ENCODE results near the gene KIAA0753.
"Not testable (repeated sequence)": the region's sequence is repeated elsewhere in the genome, so short reads cannot be mapped to it uniquely, and the experiment has no call there.

KIAA0753 gene

GRCh38 chr17:6668727-6669425 is 28.4 kb upstream of the KIAA0753 start:
- no peak for DNase-seq (ENCODE audit: low spot score)

GRCh38 chr17:6668219-6668618 is 27.7 kb upstream of the KIAA0753 start:
- DNase-seq (ENCODE audit: low spot score): no peak

- no peak for DNase-seq (ENCODE audit: low spot score)
Measured at GRCh38 chr17:6667516-6667915, 27.0 kb upstream of the KIAA0753 start.

GRCh38 chr17:6666557-6666956 is 26.0 kb upstream of the KIAA0753 start:
- no peak for DNase-seq (ENCODE audit: low spot score)

- peak; percentile 64 for DNase-seq (ENCODE audit: low spot score)
Measured at GRCh38 chr17:6666077-6666521, 25.6 kb upstream of the KIAA0753 start.

GRCh38 chr17:6663200-6663599 is 22.7 kb upstream of the KIAA0753 start:
- not testable (repeated sequence) for DNase-seq (ENCODE audit: low spot score)

- DNase-seq (ENCODE audit: low spot score): no peak
Measured at GRCh38 chr17:6661464-6661848, 20.9 kb upstream of the KIAA0753 start.

- peak; percentile 49 for DNase-seq (ENCODE audit: low spot score)
Measured at GRCh38 chr17:6660805-6661463, 20.4 kb upstream of the KIAA0753 start.

GRCh38 chr17:6660101-6660500 is 19.6 kb upstream of the KIAA0753 start:
- DNase-seq (ENCODE audit: low spot score): no peak

- DNase-seq (ENCODE audit: low spot score): not testable (repeated sequence)
Measured at GRCh38 chr17:6658411-6658810, 17.9 kb upstream of the KIAA0753 start.

GRCh38 chr17:6657633-6658287 is 17.2 kb upstream of the KIAA0753 start:
- no peak for DNase-seq (ENCODE audit: low spot score)

GRCh38 chr17:6656797-6657632 is 16.5 kb upstream of the KIAA0753 start:
- DNase-seq (ENCODE audit: low spot score): peak; percentile 47

GRCh38 chr17:6655732-6656361 is 15.3 kb upstream of the KIAA0753 start:
- DNase-seq (ENCODE audit: low spot score): not testable (repeated sequence)

- DNase-seq (ENCODE audit: low spot score): no peak
Measured at GRCh38 chr17:6654841-6655731, 14.6 kb upstream of the KIAA0753 start.

GRCh38 chr17:6651919-6652452 is 11.5 kb upstream of the KIAA0753 start:
- no peak for DNase-seq (ENCODE audit: low spot score)

- DNase-seq (ENCODE audit: low spot score): peak; percentile 94
Measured at GRCh38 chr17:6651354-6651918, 10.9 kb upstream of the KIAA0753 start, which contains the start of the genes C17orf100 and MED31. Gene C17orf100 (plus strand): TSS chr17:6651762. CDS start chr17:6651914, 152 bp downstream. Gene MED31 (minus strand): TSS chr17:6651605. CDS start chr17:6651528, 77 bp downstream.

GRCh38 chr17:6648181-6648580 is 7.7 kb upstream of the KIAA0753 start:
- DNase-seq (ENCODE audit: low spot score): peak; percentile 49

- DNase-seq (ENCODE audit: low spot score): no peak
Measured at GRCh38 chr17:6643451-6644125, 3.1 kb upstream of the KIAA0753 start.

GRCh38 chr17:6642592-6642991 is 2.1 kb upstream of the KIAA0753 start:
- no peak for DNase-seq (ENCODE audit: low spot score)

Measured in NAMALWA (cell line).